GM12878 (cell line): Measurements from ENCODE around the gene IL36B. TPM values are rescaled to one million over a fixed set of nuclear protein-coding genes. Genes with fewer than 3 reads are reported as not detected.

Experiments
- ATAC-seq: fragments of 200-7000 bp; cut with Tn5 transposase; 3 replicates; pipeline ENCODE4 v1.9.1; 2020; ENCODE audit warnings: mild to moderate bottlenecking, moderate library complexity
- BruUV-seq: library from RNA; stranded (reverse); fragments of 400-500 nt; replicated peaks from 2 replicates; lab custom pipeline; 2021; lab: Mats Ljungman, UMichigan
- CTCF ChIA-PET: fragments of 300-600 bp; sonication (Branson Sonifier 250); formaldehyde crosslinking; extraction: SDS; loops from one replicate; lab custom pipeline; 2021; ENCODE audit warnings: inconsistent platforms; lab: Yijun Ruan, JAX
- POLR2A ChIA-PET: fragments of 350-600 bp; formaldehyde crosslinking; extraction: SDS; loops from one replicate; lab custom pipeline; 2021; ENCODE audit warnings: inconsistent platforms; lab: Charles Lee
- RAD21 ChIA-PET: fragments of 300-600 bp; sonication (Branson Sonifier 250); formaldehyde crosslinking; loops from one replicate; lab custom pipeline; 2023; ENCODE audit warnings: antibody characterized with exemption; ENCODE audit not compliant: unreplicated experiment; lab: Charles Lee
- SMC1A ChIA-PET: fragments of 300-600 bp; sonication (Branson Sonifier 250); formaldehyde crosslinking; loops from one replicate; lab custom pipeline; 2023; ENCODE audit not compliant: unreplicated experiment, uncharacterized antibody; lab: Charles Lee
- DNase-seq: peaks from one replicate; pipeline ENCODE4 v3.0.0-alpha.2; 2011; ENCODE audit warnings: low read depth, low spot score
- FAIRE-seq: peaks from 3 replicates; lab custom pipeline; 2011; peaks lifted over from hg19 to GRCh38; lab: Jason Lieb, UNC
- H2AFZ ChIP-seq: 2 replicates; pipeline ENCODE4 v1.6.0; 2011; ENCODE audit warnings: low read depth, low read length, control low read depth; ENCODE audit not compliant: control insufficient read depth
- H3K27ac ChIP-seq: 2 replicates; pipeline ENCODE4 v1.5.1; 2011; ENCODE audit warnings: control low read depth; ENCODE audit not compliant: control insufficient read depth, insufficient read depth
- H3K27me3 ChIP-seq, 2 experiments: replicated peaks in 1 of 2; 2 replicates each; pipeline versions ENCODE4 v1.6.0 to v1.6.1; 2011; ENCODE audit warnings: low read length in 1 of 2; ENCODE audit not compliant: control insufficient read depth in 2 of 2, insufficient read depth in 2 of 2
- H3K36me3 ChIP-seq, 2 experiments: 2 replicates each; pipeline ENCODE4 v1.5.1; 2011; ENCODE audit warnings: low read length in 1 of 2; ENCODE audit not compliant: control insufficient read depth in 2 of 2, insufficient read depth in 2 of 2
- H3K4me1 ChIP-seq: 2 replicates; pipeline ENCODE4 v1.6.1; 2011; ENCODE audit warnings: mild to moderate bottlenecking, low read length, moderate library complexity, mixed read lengths; ENCODE audit not compliant: control insufficient read depth, insufficient read depth
- H3K4me2 ChIP-seq: 2 replicates; pipeline ENCODE4 v1.6.0; 2011; ENCODE audit warnings: control low read depth; ENCODE audit not compliant: control insufficient read depth, insufficient read depth
- H3K4me3 ChIP-seq: fragments of 200-600 bp; sonication (generic); 2 replicates; pipeline ENCODE4 v1.5.1; 2016
- H3K79me2 ChIP-seq: 2 replicates; pipeline ENCODE4 v1.6.0; 2011; ENCODE audit warnings: low read length; ENCODE audit not compliant: control insufficient read depth, insufficient read depth
- H3K9ac ChIP-seq: 2 replicates; pipeline ENCODE4 v1.8.0; 2011; ENCODE audit warnings: low read length, control low read depth, mixed read lengths; ENCODE audit not compliant: control insufficient read depth, insufficient read depth
- H3K9me3 ChIP-seq: replicated peaks from 3 replicates; pipeline ENCODE4 v1.5.1; 2011; ENCODE audit warnings: mild to moderate bottlenecking, low read length; ENCODE audit not compliant: control insufficient read depth, insufficient read depth
- H4K20me1 ChIP-seq: 2 replicates; pipeline ENCODE4 v1.6.0; 2011; ENCODE audit not compliant: control insufficient read depth, insufficient read depth
- CHD4 ChIP-seq: fragments of 200-600 bp; sonication (generic); IDR thresholded peaks from 2 replicates; pipeline ENCODE4 v1.6.1; 2016; ENCODE audit warnings: mild to moderate bottlenecking
- CREB1 ChIP-seq: IDR thresholded peaks from 2 replicates; pipeline ENCODE4 v1.6.1; 2012; ENCODE audit warnings: low read depth, mild to moderate bottlenecking, inconsistent platforms
- IKZF2 ChIP-seq, 2 experiments: fragments of 450-650 bp; IDR thresholded peaks; 2 replicates each; pipeline ENCODE4 v1.6.1; 2017; ENCODE audit warnings: mild to moderate bottlenecking in 2 of 2, moderate library complexity in 2 of 2
- PAX5 ChIP-seq: IDR thresholded peaks from 2 replicates; pipeline ENCODE4 v1.6.1; 2011; ENCODE audit warnings: low read depth, low read length, borderline replicate concordance
- TARDBP ChIP-seq: IDR thresholded peaks from 2 replicates; pipeline ENCODE4 v1.6.1; 2016; ENCODE audit warnings: borderline replicate concordance
- YBX1 ChIP-seq: fragments of 450-650 bp; IDR thresholded peaks from 2 replicates; pipeline ENCODE4 v1.6.1; 2016; ENCODE audit warnings: antibody characterized with exemption
- ZNF24 ChIP-seq: fragments of 450-650 bp; IDR thresholded peaks from 2 replicates; pipeline ENCODE4 v1.6.1; 2017; ENCODE audit warnings: antibody characterized with exemption, mild to moderate bottlenecking
- WGBS: methylation state at CpG from one replicate; pipeline ENCODE4 v1.1.6; 2016; ENCODE audit warnings: low lambda C conversion rate; ENCODE audit not compliant: insufficient replicate concordance, insufficient coverage; ENCODE audit errors: missing lambda C conversion rate; 5-methylcytosine and 5-hydroxymethylcytosine counted together
- in situ Hi-C: fragments of 300-500 bp; cut with MboI; formaldehyde crosslinking; loops from 9 replicates; pipeline ENCODE4 v1.14.3; 2018; ENCODE audit warnings: mixed read lengths
- intact Hi-C: fragments of 100-400 bp; cut with micrococcal nuclease; formaldehyde crosslinking; loops from one replicate; pipeline ENCODE4 v1.14.2; 2022; ENCODE audit not compliant: unreplicated experiment
- polyA plus RNA-seq, 11 experiments: library from polyadenylated mRNA; depleted of rRNA in 4 of 11; unstranded in 6 of 11; stranded (reverse) in 5 of 11; fragments of >200 nt; fragmentation: Nextera tagmentation in 4 of 11; fragmentation: Illumina TruSeq in 1 of 11; extraction: Ambion mirVana in 4 of 11; extraction: Trizol in 1 of 11; gene quantifications; 1 replicate in 1 of 11; 2 replicates in 10 of 11; pipeline versions ENCODE4 v1.2.1 to v1.2.3, GENCODE V29; 2011 to 2016; ENCODE audit warnings: inconsistent platforms in 2 of 11, missing spikeins in 2 of 11, low read depth in 1 of 11
- total RNA-seq, 4 experiments: library from RNA; depleted of rRNA in 3 of 4; stranded (reverse); fragments of >200 nt in 3 of 4; fragmentation: Illumina TruSeq in 1 of 4; extraction: Trizol in 1 of 4; gene quantifications; 2 replicates each; pipeline versions ENCODE4 v1.2.1 to v1.2.3, GENCODE V29; 2013 to 2021
- TF ChIP-seq, protein P1 (sequence below): fragments of 450-650 bp; conservative IDR thresholded peaks from 2 replicates; pipeline ENCODE4 v1.6.1; 2017; ENCODE audit warnings: mild to moderate bottlenecking, moderate library complexity
- TF ChIP-seq, protein P2 (sequence below): fragments of 450-650 bp; IDR thresholded peaks from 2 replicates; pipeline ENCODE4 v1.6.1; 2017; ENCODE audit warnings: antibody characterized with exemption, mild to moderate bottlenecking, moderate library complexity
- TF ChIP-seq, protein P3 (sequence below): IDR thresholded peaks from 2 replicates; pipeline ENCODE4 v1.6.1; 2012; ENCODE audit warnings: low read depth, low read length, improper control_type of control experiment

Gene IL36B
- total and polyA plus RNA-seq, 10 of the 15 experiments (the other 5 are each of a cell fraction or from before 2014, with no cell fraction given) = not detected

DNA sequence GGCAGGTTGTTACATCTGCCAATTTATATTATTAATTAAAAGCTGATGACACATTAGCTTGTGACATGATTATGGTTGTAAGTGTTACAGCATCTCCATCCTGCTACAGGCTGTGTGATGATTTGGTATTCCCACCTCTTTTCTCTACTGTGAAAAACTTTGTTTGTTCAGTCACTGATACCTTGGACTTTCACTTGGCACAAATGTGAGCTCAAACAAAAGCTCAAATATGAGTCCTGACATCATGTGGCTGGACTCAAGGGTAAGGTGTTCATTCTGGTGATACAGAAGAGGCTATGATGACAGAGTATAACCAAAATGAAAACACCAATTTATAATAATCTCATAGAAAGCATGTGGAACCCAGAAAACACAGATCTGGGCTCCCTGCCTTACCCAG lies 58.8 kb downstream of the IL36B start:
- ATAC-seq (no peak), DNase-seq (no peak), FAIRE-seq (no peak)
- TF ChIP-seq, protein P1, sequence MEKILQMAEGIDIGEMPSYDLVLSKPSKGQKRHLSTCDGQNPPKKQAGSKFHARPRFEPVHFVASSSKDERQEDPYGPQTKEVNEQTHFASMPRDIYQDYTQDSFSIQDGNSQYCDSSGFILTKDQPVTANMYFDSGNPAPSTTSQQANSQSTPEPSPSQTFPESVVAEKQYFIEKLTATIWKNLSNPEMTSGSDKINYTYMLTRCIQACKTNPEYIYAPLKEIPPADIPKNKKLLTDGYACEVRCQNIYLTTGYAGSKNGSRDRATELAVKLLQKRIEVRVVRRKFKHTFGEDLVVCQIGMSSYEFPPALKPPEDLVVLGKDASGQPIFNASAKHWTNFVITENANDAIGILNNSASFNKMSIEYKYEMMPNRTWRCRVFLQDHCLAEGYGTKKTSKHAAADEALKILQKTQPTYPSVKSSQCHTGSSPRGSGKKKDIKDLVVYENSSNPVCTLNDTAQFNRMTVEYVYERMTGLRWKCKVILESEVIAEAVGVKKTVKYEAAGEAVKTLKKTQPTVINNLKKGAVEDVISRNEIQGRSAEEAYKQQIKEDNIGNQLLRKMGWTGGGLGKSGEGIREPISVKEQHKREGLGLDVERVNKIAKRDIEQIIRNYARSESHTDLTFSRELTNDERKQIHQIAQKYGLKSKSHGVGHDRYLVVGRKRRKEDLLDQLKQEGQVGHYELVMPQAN = no peak
- in situ Hi-C loops (no loop called here), intact Hi-C loops (no loop called here)
- Histone ChIP-seq H3K79me2 (no peaks in the 10 kb centered on the region), H3K27ac (no peak overlapping the region), H3K4me1 (no peaks in the 10 kb centered on the region), H3K36me3 (no peaks in the 10 kb centered on the region), H3K9ac (no peak overlapping the region), H3K9me3 (no peaks in the 10 kb centered on the region; the same call in 1 of the 3 replicates), H3K4me2 (no peak overlapping the region), H4K20me1 (no peaks in the 10 kb centered on the region), H3K27me3 (no peaks in the 10 kb centered on the region), H2AFZ (no peak overlapping the region), H3K4me3 (no peak overlapping the region)
- ChIA-PET POLR2A (no interaction called here), RAD21 (no interaction called here), CTCF (no interaction called here), SMC1A (no interaction called here)
- BruUV-seq = no TSS peak

DNA sequence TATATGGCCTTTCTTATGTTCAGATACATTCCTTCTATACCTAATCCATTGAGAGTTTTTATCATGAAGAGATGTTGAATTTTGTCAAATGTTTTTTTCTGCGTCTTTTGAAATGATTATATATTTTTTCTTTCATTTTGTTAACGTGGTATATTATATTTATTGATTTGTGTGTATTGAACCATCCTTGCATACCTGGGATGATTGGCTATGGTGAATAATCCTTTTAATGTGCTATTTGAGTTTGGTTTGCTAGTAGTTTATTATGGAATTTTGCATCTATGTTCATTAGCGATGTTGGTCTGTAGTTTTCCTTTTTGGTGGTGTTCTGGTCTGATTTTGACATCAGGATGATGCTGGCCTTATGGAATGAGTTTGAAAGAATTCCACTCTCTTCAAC lies 63.1 kb downstream of the IL36B start:
- Histone ChIP-seq H3K9me3 (no peaks in the 10 kb centered on the region; the same call in 2 of the 3 replicates), H4K20me1 (no peaks in the 10 kb centered on the region), H3K27me3 (no peaks in the 10 kb centered on the region), H3K36me3 (no peaks in the 10 kb centered on the region), H3K79me2 (no peaks in the 10 kb centered on the region), H3K9ac (no peak overlapping the region), H3K4me2 (no peak overlapping the region), H3K27ac (no peak overlapping the region), H3K4me3 (no peak overlapping the region), H3K4me1 (no peaks in the 10 kb centered on the region), H2AFZ (no peak overlapping the region)
- ChIA-PET POLR2A (no interaction called here), CTCF (no interaction called here), SMC1A (interaction anchor here (1.0 kb wide), 1 partner anchor 10 kb away, joined by 3 read pairs; no protein-coding TSS in a partner anchor), RAD21 (no interaction called here)
- FAIRE-seq (no peak), ATAC-seq (no peak), DNase-seq (no peak)
- no TSS peak for BruUV-seq
- intact Hi-C loops = no loop called here
- in situ Hi-C loops = no loop called here
- WGBS = 25% methylated on average over 3 of the region's 3 CpGs
- TF ChIP-seq CREB1 (no peak), CHD4 (no peak), PAX5 (no peak), YBX1 (no peak), TARDBP (no peak), IKZF2 (IDR thresholded peaks at IDR 0.05) (no peak), ZNF24 (no peak)
- TF ChIP-seq, protein P2, sequence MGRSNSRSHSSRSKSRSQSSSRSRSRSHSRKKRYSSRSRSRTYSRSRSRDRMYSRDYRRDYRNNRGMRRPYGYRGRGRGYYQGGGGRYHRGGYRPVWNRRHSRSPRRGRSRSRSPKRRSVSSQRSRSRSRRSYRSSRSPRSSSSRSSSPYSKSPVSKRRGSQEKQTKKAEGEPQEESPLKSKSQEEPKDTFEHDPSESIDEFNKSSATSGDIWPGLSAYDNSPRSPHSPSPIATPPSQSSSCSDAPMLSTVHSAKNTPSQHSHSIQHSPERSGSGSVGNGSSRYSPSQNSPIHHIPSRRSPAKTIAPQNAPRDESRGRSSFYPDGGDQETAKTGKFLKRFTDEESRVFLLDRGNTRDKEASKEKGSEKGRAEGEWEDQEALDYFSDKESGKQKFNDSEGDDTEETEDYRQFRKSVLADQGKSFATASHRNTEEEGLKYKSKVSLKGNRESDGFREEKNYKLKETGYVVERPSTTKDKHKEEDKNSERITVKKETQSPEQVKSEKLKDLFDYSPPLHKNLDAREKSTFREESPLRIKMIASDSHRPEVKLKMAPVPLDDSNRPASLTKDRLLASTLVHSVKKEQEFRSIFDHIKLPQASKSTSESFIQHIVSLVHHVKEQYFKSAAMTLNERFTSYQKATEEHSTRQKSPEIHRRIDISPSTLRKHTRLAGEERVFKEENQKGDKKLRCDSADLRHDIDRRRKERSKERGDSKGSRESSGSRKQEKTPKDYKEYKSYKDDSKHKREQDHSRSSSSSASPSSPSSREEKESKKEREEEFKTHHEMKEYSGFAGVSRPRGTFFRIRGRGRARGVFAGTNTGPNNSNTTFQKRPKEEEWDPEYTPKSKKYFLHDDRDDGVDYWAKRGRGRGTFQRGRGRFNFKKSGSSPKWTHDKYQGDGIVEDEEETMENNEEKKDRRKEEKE = no peak
- TF ChIP-seq, protein P1 = no peak
- TF ChIP-seq, protein P3, sequence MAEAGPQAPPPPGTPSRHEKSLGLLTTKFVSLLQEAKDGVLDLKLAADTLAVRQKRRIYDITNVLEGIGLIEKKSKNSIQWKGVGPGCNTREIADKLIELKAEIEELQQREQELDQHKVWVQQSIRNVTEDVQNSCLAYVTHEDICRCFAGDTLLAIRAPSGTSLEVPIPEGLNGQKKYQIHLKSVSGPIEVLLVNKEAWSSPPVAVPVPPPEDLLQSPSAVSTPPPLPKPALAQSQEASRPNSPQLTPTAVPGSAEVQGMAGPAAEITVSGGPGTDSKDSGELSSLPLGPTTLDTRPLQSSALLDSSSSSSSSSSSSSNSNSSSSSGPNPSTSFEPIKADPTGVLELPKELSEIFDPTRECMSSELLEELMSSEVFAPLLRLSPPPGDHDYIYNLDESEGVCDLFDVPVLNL = no peak
